IPS-NIHi7 (cell line): ENCODE measurements around the gene CCDC81.
"Not testable (repeated sequence)": the region's sequence is repeated elsewhere in the genome, so short reads cannot be mapped to it uniquely, and the experiment has no call there.

Experiments
- DNase-seq: peaks from one replicate; pipeline ENCODE4 v3.0.0; 2012; ENCODE audit warnings: mixed read lengths; ENCODE audit errors: extremely low spot score

CCDC81 gene

DNA sequence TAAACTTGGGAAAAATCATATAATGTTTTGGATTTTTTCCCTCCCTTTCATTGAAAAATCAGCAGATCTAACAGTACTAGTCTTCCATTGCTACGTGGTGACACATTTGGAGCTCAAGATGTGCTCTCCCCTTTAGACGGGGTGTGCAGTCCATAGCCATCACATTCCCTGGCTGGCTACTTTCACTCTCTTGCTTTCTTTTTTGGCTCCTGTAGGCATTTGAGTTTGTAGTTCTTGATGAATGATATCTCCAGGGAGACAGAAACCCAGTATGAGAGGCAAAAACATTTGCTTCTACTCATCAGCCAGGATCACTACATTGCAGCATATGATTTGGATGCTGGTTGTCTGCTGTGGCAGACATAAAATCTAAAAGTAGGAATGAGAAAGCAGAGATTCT is 12.1 kb downstream of the CCDC81 start:
- DNase-seq, result no peak

DNA sequence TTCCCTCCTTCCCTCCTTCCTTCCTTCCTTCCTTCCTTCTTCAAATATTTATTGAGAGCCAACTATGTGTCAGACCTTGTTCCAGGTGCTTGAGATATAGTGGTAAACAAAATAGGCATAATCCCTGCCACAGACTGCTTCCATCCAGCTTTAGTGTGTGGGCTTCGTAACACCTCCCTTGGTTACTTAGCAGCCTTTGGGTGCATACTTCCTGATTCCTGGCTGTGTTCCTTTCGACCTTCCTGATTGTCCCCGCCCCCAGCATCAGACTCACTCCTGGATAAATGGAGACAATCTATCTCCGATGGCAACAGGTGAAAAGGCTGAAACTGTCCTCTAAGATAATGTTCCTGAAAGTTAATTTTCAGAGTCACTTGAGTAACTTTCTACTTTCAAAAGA is 13.5 kb downstream of the CCDC81 start:
- DNase-seq, result peak; percentile 24

DNA sequence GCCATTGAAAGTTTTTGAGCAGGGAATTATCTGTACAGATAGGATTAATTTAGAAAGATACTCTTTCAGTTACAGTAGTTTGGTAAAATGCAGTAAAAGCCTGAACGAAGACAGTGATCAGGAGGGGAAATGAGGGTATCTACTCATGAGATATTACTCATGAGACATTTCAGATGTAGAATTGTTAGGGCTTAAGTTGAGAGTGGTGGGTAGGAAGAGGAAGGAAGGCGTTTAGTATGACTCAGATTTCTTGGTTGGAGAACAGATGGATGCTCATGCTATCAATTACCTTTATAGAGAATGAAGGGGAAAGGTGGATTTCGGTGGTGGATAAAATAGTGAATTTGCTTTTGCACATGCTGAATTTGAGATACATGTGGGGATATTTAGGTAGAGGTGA is 15.8 kb downstream of the CCDC81 start:
- no peak for DNase-seq

DNA sequence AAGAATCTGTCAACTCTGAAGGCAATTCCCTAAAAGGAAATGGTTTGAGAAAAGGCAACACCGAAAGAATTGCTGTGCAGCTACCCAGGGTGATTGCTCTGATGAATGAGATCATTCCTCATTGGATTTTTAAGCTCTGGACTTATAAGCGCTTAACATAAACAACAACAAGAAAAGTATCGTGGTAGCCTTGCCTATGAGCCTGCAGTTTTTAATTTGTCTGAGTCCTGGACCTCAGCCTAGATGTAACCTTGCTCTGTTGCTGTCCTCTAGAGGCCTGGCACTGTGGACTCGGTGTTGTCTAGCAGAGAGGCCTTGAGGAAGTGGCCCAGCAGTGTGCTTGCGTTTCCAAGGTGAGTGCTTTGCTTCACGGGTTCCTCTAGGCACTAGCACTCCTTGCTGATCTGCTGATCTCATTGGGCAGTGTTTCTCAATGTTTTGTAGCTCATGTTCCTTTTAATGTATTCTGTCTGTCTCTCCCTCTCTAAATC is 20.4 kb downstream of the CCDC81 start:
- peak; percentile 56 for DNase-seq

GRCh38 chr11:86396396-86396795 is 21.7 kb downstream of the CCDC81 start:
- no peak for DNase-seq

DNA sequence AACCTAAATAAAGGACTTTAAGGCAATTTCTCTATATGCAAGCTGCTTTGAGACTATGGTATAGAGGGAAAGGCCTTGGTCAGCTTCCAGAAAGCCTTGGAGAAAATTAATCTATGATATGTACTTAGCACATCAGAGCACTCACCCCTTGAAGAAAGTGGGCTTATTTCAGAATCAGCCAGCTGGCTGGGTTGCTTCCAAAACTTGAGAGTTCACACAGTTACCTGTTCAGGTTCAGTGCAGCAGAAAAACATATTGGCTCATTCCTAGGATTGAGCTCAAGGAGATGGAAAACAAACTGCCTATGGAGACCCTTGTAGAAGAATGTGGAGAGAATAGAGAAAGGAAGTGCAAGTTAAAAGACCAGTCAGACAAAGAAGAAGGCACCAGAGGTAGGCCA is 22.7 kb downstream of the CCDC81 start:
- no peak for DNase-seq

- no peak for DNase-seq
Measured at GRCh38 chr11:86398106-86398505, 23.4 kb downstream of the CCDC81 start.

DNA sequence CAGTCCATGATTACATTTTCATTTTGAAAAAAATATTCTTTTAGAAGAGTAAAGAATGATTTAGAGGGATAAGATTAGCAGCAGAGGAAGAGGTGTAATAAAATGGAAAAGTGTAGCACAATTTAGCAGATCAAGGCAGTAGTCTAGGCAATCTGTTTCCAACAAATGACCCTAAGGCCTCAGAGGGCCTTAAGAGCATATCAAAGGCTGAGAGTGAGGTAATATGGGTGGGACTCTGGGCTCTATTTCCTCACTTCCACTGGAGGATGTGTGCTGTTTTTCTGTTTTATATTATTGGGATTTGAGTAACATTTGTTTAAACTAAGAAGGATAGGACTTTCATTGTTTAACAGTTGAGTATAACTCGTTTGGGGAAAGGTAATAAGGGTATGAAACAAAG is 28.8 kb downstream of the CCDC81 start:
- DNase-seq, result no peak

GRCh38 chr11:86408845-86409244 is 34.2 kb downstream of the CCDC81 start:
- no peak for DNase-seq

DNA sequence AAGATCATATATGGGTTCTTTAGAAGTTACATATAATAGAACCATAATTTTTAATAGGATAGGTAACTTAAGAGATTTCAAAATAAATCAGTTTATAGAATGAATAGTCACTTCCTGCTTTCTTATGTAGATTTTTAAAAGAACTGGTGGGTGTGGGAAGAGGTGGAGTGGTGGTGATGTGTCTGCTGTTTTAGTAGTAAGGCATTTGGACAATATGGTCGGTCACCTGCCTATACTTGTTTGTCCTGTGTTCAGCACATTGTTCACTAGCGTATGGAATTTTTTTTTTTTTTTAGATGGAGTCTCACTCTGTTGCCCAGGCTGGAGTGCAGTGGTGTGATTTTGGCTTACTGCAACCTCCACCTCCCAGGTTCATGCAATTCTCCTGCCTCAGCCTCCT is 39.3 kb downstream of the CCDC81 start:
- no peak for DNase-seq

GRCh38 chr11:86415026-86415425 is 40.3 kb downstream of the CCDC81 start:
- no peak for DNase-seq

GRCh38 chr11:86416494-86416893 is 41.8 kb downstream of the CCDC81 start:
- DNase-seq, result no peak

DNA sequence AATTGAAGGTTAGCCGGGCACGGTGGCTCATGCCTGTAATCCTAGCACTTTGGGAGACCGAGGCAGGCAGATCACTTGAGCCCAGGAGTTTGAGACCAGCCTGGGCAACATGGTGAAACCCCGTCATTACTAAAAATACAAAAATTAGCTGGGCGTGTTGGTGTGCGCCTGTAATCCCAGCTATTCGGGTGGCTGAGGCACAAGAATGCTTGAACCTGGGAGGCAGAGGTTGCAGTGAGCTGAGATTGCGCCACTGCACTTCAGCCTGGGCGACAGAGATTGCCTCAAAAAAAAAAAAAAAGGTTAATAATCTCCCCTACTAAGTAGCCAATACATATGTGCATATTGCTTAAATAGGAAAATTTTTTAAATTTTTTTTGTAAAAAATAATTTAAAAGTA is 42.3 kb downstream of the CCDC81 start:
- not testable (repeated sequence) for DNase-seq

- no peak for DNase-seq
Measured at GRCh38 chr11:86418106-86418505, 43.4 kb downstream of the CCDC81 start.

GRCh38 chr11:86418513-86418912 is 43.8 kb downstream of the CCDC81 start:
- no peak for DNase-seq

GRCh38 chr11:86418917-86419316 is 44.2 kb downstream of the CCDC81 start:
- no peak for DNase-seq

GRCh38 chr11:86421946-86422345 is 47.3 kb downstream of the CCDC81 start:
- DNase-seq, result no peak

- DNase-seq, result no peak
Measured at GRCh38 chr11:86422371-86422770, 47.7 kb downstream of the CCDC81 start.

GRCh38 chr11:86423488-86423887 is 48.8 kb downstream of the CCDC81 start:
- not testable (repeated sequence) for DNase-seq

DNA sequence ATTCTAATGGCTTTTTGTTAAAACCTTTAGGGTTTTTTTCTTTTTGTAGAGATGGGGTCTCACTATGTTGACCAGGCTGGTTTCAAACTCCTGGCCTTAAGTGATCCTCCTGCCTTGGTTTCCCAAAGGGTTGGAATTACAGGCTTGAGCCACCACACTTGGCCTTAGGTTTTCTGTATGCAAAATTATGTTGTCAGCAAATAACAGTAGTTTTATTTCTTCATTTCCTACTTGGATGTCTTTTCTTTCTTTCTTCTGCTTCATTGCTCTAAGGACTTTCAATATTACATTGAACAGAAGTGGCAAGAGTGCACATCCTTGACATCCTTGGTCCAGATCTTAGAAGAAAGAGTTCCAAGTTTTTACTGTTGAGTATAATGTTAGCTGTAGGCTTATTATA is 52.8 kb downstream of the CCDC81 start:
- DNase-seq, result no peak

DNA sequence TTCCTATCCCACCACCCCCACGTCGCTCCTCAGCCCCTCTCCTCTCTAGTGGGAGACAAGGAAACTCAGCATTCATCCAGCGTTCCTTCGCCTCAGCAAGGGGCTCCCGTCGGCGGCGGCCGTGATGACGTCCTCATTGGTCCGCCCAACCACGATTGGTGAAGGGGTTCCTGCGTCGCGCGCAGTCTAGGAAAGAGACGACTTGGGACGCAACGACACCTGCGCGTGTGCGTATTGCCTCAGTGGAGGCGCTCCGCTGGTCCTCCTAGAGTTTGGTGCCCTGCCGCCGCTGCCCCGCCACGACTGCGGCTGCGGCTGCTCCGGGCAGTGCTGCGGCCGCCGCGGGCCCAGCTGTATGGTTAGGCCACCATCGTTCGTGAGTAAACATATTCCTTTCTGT is 56.6 kb downstream of the CCDC81 start:
- DNase-seq, result no peak

DNA sequence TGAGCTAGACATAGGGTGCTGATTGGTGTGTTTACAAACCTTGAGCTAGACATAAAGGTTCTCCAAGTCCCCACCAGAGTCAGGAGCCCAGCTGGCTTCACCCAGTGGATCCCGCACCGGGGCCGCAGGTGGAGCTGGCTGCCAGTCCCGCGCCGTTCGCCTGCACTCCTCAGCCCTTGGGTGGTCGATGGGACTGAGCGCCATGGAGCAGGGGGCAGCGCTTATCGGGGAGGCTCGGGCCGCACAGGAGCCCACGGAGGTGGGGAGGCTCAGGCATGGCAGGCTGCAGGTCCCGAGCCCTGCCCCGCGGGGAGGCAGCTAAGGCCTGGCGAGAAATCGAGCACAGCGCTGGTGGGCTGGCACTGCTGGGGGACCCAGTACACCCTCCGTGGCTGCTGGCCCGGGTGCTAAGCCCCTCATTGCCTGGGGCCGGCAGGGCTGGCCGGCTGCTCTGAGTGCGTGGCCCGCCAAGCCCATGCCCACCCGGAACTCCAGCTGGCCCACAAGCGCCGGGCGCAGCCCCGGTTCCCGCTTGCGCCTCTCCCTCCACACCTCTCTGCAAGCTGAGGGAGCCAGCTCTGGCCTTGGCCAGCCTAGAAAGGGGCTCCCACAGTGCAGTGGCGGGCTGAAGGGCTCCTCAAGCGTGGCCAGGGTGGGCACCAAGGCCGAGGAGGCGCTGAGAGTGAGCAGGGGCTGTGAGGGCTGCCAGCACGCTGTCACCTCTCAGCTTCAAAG is 58.8 kb downstream of the CCDC81 start:
- DNase-seq, result not testable (repeated sequence)

- no peak for DNase-seq
Measured at GRCh38 chr11:86435711-86436110, 61.0 kb downstream of the CCDC81 start.

GRCh38 chr11:86438685-86439084 is 64.0 kb downstream of the CCDC81 start:
- DNase-seq, result no peak
